ENCODE data around the gene COX4I2.
"Not testable (repeated sequence)": the region's sequence is repeated elsewhere in the genome, so short reads cannot be mapped to it uniquely, and the experiment has no call there.

The COX4I2 gene

GRCh38 chr20:31607640-31608250 is 30.0 kb upstream of the COX4I2 start:
- DNase-seq (ENCODE audit: extremely low read depth in 1 of 2, low read depth in 1 of 2), result no peak

DNA sequence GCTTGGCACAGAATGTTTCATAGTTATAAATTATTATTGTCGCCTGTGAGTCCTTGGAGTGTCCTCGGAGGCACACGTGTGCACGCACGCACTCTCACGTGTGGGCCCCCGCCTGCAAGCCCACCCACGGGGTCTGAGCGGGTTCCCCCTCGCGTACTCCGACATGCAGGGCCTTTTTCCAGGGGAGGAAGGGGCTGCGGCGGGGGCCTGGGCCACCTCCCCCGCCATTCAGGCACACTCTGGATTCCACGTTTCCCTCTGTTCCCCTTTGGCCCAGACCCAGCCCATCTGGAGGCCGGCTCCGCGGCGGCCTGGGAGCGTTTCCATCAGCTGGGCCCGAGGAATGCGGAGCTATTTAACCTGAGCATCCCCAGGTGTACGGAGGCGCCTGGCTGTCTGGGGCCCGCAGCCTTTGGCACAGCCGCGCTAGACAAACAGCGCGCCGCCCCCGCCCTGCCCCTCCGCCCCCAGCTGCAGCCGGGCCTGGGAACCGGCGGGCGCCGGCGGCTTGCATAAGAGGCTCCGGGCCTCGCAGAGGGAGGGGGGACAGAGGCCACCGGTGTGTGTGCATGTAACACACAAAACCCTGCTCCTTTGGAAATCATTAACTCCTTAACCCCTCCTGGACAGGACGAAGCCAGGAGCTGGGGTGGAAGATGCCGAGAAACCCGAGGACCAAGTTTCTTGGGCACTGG is 29.3 kb upstream of the COX4I2 start:
- no peak for DNase-seq (ENCODE audit: extremely low read depth in 1 of 2, low read depth in 1 of 2)

- DNase-seq (ENCODE audit: extremely low read depth in 1 of 2, low read depth in 1 of 2), result not testable (repeated sequence)
Observed at GRCh38 chr20:31612271-31612640, 25.5 kb upstream of the COX4I2 start.

- DNase-seq (ENCODE audit: extremely low read depth in 1 of 2, low read depth in 1 of 2), result no peak
Observed at GRCh38 chr20:31615416-31615815, 22.3 kb upstream of the COX4I2 start.

GRCh38 chr20:31617432-31618104 is 20.1 kb upstream of the COX4I2 start:
- DNase-seq (ENCODE audit: extremely low read depth in 1 of 2, low read depth in 1 of 2), result no peak

- DNase-seq (ENCODE audit: extremely low read depth in 1 of 2, low read depth in 1 of 2), result no peak
Observed at GRCh38 chr20:31620246-31620645, 17.5 kb upstream of the COX4I2 start.

GRCh38 chr20:31623123-31623505 is 14.6 kb upstream of the COX4I2 start:
- not testable (repeated sequence) for DNase-seq (ENCODE audit: extremely low read depth in 1 of 2, low read depth in 1 of 2)

GRCh38 chr20:31626534-31626933 is 11.2 kb upstream of the COX4I2 start:
- not testable (repeated sequence) for DNase-seq (ENCODE audit: extremely low read depth in 1 of 2, low read depth in 1 of 2)

DNA sequence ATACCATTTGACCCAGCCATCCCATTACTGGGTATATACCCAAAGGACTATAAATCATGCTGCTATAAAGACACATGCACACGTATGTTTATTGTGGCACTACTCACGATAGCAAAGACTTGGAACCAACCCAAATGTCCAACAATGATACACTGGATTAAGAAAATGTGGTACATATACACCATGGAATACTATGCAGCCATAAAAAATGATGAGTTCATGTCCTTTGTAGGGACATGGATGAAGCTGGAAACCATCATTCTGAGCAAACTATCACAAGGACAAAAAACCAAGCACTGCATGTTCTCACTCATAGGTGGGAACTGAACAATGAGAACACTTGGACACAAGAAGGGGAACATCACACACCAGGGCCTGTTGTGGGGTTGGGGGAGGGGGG is 9.7 kb upstream of the COX4I2 start:
- DNase-seq (ENCODE audit: extremely low read depth in 1 of 2, low read depth in 1 of 2), result not testable (repeated sequence)

DNA sequence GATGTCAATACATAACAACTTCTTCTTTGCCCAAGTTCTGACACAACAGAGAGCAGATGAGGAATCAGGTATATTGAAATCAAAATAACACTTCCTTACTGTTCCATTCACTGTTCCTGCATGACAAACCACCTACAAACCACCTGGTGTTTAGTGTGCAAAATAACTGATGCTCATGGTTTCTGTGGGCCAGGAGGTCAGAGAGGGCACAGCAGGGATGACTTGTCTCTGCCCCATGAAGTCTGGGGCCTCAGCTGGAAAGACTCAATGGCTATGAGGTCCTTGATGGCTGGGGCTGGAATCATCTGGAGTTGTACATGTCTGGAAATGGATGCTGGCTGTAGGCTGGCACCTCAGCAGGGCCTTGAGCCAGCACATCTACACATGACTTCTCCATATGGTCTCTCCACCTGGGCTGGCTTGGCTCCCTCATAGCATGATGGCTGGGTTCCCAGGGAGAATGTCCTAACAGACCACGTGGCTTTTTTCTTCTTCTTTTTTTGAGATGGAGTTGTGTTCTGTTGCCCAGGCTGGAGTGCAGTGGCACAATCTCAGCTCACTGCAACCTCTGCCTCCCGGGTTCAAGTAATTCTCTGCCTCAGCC is 7.4 kb upstream of the COX4I2 start:
- DNase-seq (ENCODE audit: extremely low read depth in 1 of 2, low read depth in 1 of 2), result no peak

GRCh38 chr20:31632548-31633338 is 5.0 kb upstream of the COX4I2 start:
- DNase-seq (ENCODE audit: extremely low read depth in 1 of 2, low read depth in 1 of 2), result no peak

DNA sequence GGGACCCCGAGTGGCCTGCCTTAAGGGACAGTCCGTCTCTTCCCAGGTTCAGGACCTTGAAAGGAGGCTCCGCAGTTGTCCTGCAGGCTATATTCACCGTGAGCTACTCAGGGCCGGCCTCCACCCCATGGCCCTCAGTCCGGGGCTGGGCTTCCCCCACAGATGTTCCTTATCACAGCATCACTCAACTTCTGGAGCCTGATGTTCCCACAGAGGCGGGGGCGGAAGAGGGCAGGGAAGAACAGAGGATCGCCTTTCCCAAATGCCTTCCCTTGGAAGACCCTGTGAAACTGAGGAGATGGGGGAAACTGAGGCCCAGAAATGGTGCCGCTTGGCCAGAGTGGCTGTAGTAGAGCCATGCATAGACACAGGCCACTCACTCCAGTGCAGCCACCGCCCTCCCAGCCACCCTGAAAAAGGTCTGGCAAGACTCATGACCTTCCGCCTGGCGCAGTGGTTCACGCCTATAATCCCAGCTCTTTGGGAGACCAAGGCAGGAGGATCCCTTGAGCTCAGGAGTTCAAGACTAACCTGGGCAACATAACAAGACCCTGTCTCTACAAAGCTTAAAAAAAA is 4.3 kb upstream of the COX4I2 start:
- no peak for DNase-seq (ENCODE audit: extremely low read depth in 1 of 2, low read depth in 1 of 2)

DNA sequence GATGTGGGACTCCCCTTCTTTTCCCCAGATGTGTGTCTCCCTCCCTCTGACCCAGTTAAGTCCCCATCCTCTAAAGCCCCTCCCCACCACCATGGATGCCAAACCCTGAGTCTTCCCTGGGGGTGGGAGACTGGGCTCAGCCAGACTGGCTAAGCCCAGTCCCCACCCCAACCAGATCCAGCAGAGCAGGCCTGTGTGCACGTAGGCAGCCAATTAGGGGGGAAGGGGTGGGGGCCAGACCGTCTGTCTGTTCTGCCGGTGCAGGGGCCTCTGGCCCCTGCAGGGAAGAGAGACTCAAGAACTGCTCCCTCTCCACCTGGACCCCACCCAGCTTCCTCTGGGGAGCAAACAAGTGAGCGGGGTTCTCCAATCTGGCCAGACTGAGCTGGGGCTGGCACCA is 605 bp downstream of the COX4I2 start:
- no peak for DNase-seq (ENCODE audit: extremely low read depth in 1 of 2, low read depth in 1 of 2)

DNA sequence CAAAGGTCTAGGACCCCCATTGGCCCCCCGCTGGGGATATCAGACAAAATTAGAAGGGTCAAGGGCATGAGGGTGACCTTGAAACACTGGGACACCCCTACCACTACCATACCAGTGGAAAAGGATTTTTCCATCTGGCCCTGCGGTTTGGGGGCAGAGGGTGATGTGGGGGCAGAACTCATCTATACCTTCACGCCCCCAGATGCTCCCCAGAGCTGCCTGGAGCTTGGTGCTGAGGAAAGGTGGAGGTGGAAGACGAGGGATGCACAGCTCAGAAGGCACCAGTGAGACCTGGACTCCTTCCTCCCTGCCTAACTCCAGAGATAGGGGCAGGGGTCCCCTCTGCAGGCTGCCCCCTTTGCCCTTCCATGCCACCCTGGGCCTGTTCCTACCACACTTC is 1.1 kb downstream of the COX4I2 start:
- no peak for DNase-seq (ENCODE audit: extremely low read depth in 1 of 2, low read depth in 1 of 2)

GRCh38 chr20:31640259-31640658 is 2.5 kb downstream of the COX4I2 start:
- no peak for DNase-seq (ENCODE audit: extremely low read depth in 1 of 2, low read depth in 1 of 2)

GRCh38 chr20:31641391-31641790 is 3.7 kb downstream of the COX4I2 start:
- no peak for DNase-seq (ENCODE audit: extremely low read depth in 1 of 2, low read depth in 1 of 2)

GRCh38 chr20:31642837-31643236 is 5.1 kb downstream of the COX4I2 start:
- DNase-seq (ENCODE audit: extremely low read depth in 1 of 2, low read depth in 1 of 2), result no peak

DNA sequence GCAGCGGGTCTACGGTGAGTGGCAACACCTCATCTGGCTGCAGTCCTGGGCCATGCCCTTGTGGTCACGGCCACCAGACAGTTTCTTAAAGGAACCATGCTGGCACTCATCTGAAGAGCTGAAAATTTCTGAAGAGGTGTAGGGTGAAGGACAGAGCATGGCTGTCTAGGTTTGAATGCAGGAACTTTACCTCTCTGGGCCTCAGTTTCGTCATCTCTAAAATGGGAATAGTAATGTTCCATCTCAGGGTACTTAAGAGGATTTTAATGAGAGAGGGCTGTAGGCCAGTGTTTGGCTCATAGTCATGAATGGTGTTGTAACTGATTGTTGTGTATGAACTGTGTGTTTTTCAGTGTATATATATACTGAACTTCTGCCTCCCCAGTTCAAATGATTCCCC is 5.8 kb downstream of the COX4I2 start:
- no peak for DNase-seq (ENCODE audit: extremely low read depth in 1 of 2, low read depth in 1 of 2)

GRCh38 chr20:31644701-31645100 is 7.0 kb downstream of the COX4I2 start:
- DNase-seq (ENCODE audit: extremely low read depth in 1 of 2, low read depth in 1 of 2), result no peak

- not testable (repeated sequence) for DNase-seq (ENCODE audit: extremely low read depth in 1 of 2, low read depth in 1 of 2)
Observed at GRCh38 chr20:31648104-31648503, 10.4 kb downstream of the COX4I2 start.

DNA sequence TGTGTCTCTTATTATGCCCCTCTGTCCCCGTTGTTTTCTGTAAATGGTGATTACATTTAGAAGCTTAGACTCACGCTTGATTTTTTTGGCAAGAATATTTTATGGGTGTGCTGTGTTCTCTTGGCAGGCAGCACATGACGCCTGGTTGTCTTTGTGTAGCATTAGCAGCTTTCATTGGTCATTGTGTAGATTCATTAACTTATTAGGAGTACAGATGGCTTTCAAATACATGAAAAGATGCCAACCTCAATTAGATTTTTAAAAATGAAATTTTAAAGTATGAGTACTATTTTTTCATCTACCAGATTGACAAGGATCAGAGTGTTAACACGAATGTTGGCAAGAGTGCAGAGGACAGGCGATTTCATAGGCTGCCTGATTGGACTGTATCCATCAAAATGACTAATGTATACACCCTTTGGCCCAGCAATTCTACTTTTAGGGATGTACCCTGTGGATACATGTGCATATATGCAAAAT is 15.2 kb downstream of the COX4I2 start:
- DNase-seq (ENCODE audit: extremely low read depth in 1 of 2, low read depth in 1 of 2), result no peak

Data from stimulated activated CD8-positive, alpha-beta memory T cell treated with anti-CD3 and anti-CD28 coated beads, Interleukin-7, amount 100 ng/mL, for 48 hours (primary cell).